GM21528 (cell line): ENCODE measurements around the gene SLC25A51.

Source experiments
- ATAC-seq: cut with Tn5 transposase; IDR thresholded peaks from one replicate; pipeline ENCODE4 v1.9.1; 2021; ENCODE audit warnings: mild to moderate bottlenecking, moderate library complexity; ENCODE audit not compliant: unreplicated experiment, low FRiP score

Gene SLC25A51

DNA sequence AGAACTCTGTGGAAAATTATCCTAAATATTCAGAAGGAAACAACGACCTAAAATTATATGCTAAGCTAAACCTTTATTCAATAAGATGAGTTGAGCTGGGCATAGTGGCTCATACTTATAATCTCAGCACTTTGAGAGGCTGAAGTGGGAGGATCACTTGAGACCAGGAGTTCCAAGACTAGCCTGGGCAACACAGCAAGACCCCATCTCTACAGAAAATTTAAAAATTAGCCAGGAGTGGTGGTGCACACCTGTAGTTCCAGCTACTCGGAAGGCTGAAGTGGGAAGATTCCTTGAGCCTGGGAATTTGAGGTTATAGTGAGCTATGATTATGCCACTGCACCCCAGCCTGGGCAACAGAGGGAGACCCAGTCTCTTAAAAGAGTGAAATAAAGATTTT, 51.7 kb downstream of the SLC25A51 start:
- no peak for ATAC-seq

DNA sequence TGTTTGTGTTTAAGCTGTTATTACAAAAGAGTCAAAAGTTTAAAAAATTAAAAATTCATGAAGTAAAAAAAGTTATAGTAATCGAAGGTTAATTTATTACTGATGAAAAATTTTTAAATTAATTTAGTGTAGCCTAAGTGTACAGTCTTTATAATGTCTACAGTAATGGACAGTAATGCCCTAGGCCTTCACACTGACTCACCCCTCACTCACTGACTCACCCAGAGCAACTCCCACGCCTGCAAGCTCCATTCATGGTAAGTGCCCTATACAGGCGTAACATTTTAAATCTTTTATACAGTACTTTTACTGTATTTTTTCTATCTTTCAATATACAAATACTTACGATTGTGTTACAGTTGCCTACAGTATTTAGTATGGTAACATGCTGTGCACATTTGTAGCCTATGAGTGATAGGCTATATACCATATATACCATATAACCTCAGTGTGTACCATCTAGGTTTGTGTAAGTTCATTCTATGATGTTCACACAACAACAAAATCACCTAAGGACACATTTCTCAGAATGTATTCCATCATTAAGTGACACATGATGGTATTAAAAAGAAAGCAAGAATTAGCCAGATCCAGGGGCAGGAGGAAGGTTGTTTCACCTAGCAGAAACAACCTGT, 63.2 kb downstream of the SLC25A51 start:
- ATAC-seq = no peak

GRCh38 chr9:37839496-37840461, 64.1 kb downstream of the SLC25A51 start:
- no peak for ATAC-seq
